Suprapubic skin (tissue), 4 donors: Measurements from ENCODE around the gene PRKN. TPM values are rescaled to one million over a fixed set of nuclear protein-coding genes. Genes with fewer than 3 reads are reported as not detected.

Source experiments
- DNase-seq, 2 donors: peaks; one replicate each; pipeline ENCODE4 v3.0.0-alpha.2; 2019; ENCODE audit warnings: low spot score in 2 of 2
- H3K27ac ChIP-seq: fragments of 200-600 bp; sonication (generic); one replicate; pipeline ENCODE4 v1.5.1; 2019
- H3K27me3 ChIP-seq: fragments of 200-600 bp; sonication (generic); one replicate; pipeline ENCODE4 v1.5.1; 2019
- H3K36me3 ChIP-seq: fragments of 200-600 bp; sonication (generic); one replicate; pipeline ENCODE4 v1.5.1; 2019
- H3K4me1 ChIP-seq: fragments of 200-600 bp; sonication (generic); one replicate; pipeline ENCODE4 v1.5.1; 2019
- H3K4me3 ChIP-seq: fragments of 200-600 bp; sonication (generic); one replicate; pipeline ENCODE4 v1.5.1; 2019; ENCODE audit warnings: mild to moderate bottlenecking
- H3K9me3 ChIP-seq: fragments of 200-600 bp; sonication (generic); one replicate; pipeline ENCODE4 v1.5.1; 2019
- EP300 ChIP-seq: sonication (generic); formaldehyde crosslinking; IDR thresholded peaks from one replicate; pipeline ENCODE4 v1.6.1; 2017; ENCODE audit warnings: antibody characterized with exemption
- POLR2A ChIP-seq, 2 donors: fragments of 450-650 bp; IDR thresholded peaks; one replicate each; pipeline ENCODE4 v1.6.1; 2017; ENCODE audit warnings: antibody characterized with exemption in 2 of 2, mild to moderate bottlenecking in 2 of 2, moderate library complexity in 2 of 2
- POLR2AphosphoS5 ChIP-seq, 3 donors: sonication (generic); formaldehyde crosslinking; IDR thresholded peaks; one replicate each; pipeline ENCODE4 v1.6.1; 2017; ENCODE audit warnings: antibody characterized with exemption in 3 of 3
- WGBS: methylation state at CpG from one replicate; pipeline ENCODE4 v1.1.5; 2018; 5-methylcytosine and 5-hydroxymethylcytosine counted together
- total RNA-seq, 4 donors: library from RNA; depleted of rRNA; stranded (reverse); fragments of >200 nt; gene quantifications; one replicate each; pipeline ENCODE4 v1.1.0, GENCODE V29; 2016
- TF ChIP-seq, protein P1 (sequence below), 2 donors: fragments of 200-600 bp in 1 of 2; fragments of 450-650 bp in 1 of 2; sonication (generic) in 1 of 2; IDR thresholded peaks; one replicate each; pipeline ENCODE4 v1.5.1; 2016 to 2019; ENCODE audit warnings: antibody characterized with exemption in 2 of 2, mild to moderate bottlenecking in 1 of 2, moderate library complexity in 1 of 2

PRKN gene
- total RNA-seq, 4 donors from 2014 or later = 7.2 to 22.8 (median 14.4) TPM

DNA sequence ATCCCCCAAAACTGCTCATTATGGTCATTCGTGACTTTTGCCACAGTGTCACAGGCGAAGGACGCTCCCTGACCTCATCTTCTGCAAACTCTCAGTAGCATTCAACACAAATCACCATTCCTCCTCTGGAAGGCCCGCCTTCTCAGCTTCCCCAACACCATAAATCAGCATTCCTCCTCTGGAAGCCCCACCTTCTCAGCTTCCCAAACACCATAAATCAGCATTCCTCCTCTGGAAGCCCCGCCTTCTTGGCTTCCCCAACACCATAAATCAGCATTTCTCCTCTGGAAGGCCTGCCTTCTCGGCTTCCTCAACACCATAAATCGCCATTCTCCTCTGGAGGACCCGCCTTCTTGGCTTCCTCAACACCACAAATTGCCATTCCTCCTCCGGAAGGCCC, 1165.7 kb downstream of the PRKN start:
- H3K27me3 ChIP-seq = no peaks in the 10 kb centered on the region
- H3K36me3 ChIP-seq = no peaks in the 10 kb centered on the region
- H3K9me3 ChIP-seq = peaks cover 4% of the 10 kb centered on the region
- H3K4me1 ChIP-seq = no peaks in the 10 kb centered on the region
- H3K4me3 ChIP-seq = no peak overlapping the region
- DNase-seq = no peak
- WGBS = 70% methylated on average over 9 of the region's 9 CpGs
- TF ChIP-seq POLR2AphosphoS5 (IDR thresholded peaks at IDR 0.05) (no peak), POLR2A (IDR thresholded peaks at IDR 0.05) (no peak), EP300 (no peak)
- TF ChIP-seq, protein P1, sequence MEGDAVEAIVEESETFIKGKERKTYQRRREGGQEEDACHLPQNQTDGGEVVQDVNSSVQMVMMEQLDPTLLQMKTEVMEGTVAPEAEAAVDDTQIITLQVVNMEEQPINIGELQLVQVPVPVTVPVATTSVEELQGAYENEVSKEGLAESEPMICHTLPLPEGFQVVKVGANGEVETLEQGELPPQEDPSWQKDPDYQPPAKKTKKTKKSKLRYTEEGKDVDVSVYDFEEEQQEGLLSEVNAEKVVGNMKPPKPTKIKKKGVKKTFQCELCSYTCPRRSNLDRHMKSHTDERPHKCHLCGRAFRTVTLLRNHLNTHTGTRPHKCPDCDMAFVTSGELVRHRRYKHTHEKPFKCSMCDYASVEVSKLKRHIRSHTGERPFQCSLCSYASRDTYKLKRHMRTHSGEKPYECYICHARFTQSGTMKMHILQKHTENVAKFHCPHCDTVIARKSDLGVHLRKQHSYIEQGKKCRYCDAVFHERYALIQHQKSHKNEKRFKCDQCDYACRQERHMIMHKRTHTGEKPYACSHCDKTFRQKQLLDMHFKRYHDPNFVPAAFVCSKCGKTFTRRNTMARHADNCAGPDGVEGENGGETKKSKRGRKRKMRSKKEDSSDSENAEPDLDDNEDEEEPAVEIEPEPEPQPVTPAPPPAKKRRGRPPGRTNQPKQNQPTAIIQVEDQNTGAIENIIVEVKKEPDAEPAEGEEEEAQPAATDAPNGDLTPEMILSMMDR (IDR thresholded peaks at IDR 0.05) = no peak
- no peak overlapping the region for H3K27ac ChIP-seq

DNA sequence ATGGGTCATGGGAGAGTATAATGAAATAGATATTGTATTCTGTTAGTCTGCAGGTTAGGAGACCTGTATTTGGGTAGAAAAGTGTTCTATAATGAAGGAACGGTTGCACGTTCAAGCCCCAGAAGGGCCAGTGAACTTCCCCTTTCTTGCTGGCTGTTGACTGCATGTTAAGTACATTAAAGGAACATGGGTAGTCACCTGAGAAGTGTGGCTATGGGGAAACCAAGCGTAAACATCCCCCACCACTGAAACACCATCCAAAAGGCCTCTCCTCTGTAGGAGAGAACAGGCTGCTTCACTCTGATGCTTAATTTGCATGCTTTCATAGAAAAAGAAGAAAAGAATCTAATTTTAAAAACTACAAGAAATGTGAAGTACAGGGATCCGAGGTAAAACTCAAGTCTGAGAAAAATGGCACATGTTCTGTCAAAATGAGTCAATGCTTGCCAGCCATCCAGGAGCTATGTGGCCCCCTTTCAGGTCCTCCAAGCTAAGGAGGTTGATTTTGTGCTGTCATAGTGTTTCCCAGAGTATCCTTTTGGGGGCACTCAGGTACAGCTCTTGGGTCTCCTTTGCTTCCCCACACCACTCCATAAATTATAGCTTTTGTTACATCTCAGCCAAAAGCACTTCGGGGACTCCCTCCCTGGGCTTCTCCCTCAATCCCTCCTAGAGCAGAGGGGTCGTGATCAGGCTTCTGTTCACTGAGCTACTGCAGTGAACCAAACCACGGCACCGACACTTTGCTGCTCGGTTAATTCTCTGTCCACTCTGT, 1170.0 kb downstream of the PRKN start:
- Histone ChIP-seq H3K27me3 (no peaks in the 10 kb centered on the region), H3K4me3 (no peak overlapping the region), H3K36me3 (no peaks in the 10 kb centered on the region), H3K4me1 (no peaks in the 10 kb centered on the region), H3K27ac (no peak overlapping the region), H3K9me3 (peaks cover 14% of the 10 kb centered on the region)
- TF ChIP-seq POLR2A (IDR thresholded peaks at IDR 0.05) = no peak
- TF ChIP-seq, protein P1 (IDR thresholded peaks at IDR 0.05) = no peak
- TF ChIP-seq POLR2AphosphoS5 (IDR thresholded peaks at IDR 0.05) = no peak
- TF ChIP-seq EP300 = no peak
- WGBS = 61% methylated on average over 9 of the region's 9 CpGs
- no peak for DNase-seq

DNA sequence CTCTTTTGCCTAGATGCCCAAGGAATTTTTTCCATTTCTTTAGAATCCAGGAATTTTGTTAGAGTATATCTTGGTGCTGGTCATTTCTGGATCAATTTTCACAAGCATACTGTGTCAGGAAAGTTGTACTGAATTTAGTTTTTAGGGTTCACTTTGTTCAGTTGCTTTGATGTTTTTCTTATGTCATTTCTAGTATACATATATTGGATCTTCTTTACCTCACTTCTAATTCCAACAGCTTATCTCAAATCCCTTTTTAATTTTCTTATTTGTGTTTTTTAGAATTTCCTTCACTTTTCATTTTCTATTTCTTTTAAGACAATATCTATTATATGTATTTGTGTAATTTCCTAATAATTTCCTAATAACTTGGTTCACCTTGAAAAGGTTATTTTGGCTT, 1172.7 kb downstream of the PRKN start:
- TF ChIP-seq, protein P1 (IDR thresholded peaks at IDR 0.05) = no peak
- TF ChIP-seq EP300 (no peak), POLR2AphosphoS5 (IDR thresholded peaks at IDR 0.05) (no peak), POLR2A (IDR thresholded peaks at IDR 0.05) (no peak)
- no peaks in the 10 kb centered on the region for H3K36me3 ChIP-seq

DNA sequence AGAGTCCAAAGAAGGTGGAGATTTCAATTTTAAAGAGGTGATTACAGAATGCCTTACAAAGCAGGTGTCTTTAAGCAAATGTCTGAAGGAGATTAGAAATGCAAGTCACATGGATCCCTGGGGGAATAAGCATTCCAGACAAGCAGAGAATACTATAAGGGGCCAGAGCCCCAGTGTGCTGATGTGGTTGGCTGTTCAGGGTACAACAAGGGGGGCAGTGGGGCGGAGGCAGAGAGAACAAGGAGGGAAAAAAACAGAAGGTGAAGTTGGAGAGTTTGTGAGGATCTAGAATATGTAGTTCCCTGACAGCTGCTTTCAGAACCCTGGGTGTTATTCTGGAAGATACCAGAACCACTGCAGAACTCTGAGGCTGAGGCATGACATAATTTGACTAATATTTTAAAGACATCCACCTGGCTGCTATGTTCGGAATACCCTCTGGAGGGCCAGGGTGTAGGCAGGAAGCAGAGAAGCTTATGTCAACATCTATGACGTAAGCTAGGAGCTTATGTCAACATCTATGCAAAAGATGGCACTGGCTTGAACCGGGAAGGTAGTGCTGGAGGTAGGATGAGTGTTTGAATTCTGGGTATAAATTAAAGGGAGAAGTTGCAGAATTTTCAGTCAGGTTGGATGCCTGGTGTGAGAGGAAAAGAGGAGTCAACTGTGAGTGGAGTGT, 1177.5 kb downstream of the PRKN start:
- H3K4me1 ChIP-seq = no peaks in the 10 kb centered on the region
- H3K36me3 ChIP-seq = no peaks in the 10 kb centered on the region
- no peak for DNase-seq
- WGBS = 71% methylated on average over 4 of the region's 4 CpGs
- H3K27me3 ChIP-seq = no peaks in the 10 kb centered on the region
- TF ChIP-seq POLR2AphosphoS5 (IDR thresholded peaks at IDR 0.05) (no peak), EP300 (no peak), POLR2A (IDR thresholded peaks at IDR 0.05) (no peak)
- TF ChIP-seq, protein P1 (IDR thresholded peaks at IDR 0.05) = no peak
- H3K27ac ChIP-seq = no peak overlapping the region
- H3K4me3 ChIP-seq = no peak overlapping the region
- H3K9me3 ChIP-seq = peaks cover 4% of the 10 kb centered on the region

More for the DNA sequence above, 1172.7 kb downstream of the PRKN start:
- H3K27me3 ChIP-seq = no peaks in the 10 kb centered on the region
- H3K4me3 ChIP-seq = no peak overlapping the region
- H3K9me3 ChIP-seq = peaks cover 17% of the 10 kb centered on the region
- H3K4me1 ChIP-seq = no peaks in the 10 kb centered on the region
- DNase-seq = no peak
- no peak overlapping the region for H3K27ac ChIP-seq

DNA sequence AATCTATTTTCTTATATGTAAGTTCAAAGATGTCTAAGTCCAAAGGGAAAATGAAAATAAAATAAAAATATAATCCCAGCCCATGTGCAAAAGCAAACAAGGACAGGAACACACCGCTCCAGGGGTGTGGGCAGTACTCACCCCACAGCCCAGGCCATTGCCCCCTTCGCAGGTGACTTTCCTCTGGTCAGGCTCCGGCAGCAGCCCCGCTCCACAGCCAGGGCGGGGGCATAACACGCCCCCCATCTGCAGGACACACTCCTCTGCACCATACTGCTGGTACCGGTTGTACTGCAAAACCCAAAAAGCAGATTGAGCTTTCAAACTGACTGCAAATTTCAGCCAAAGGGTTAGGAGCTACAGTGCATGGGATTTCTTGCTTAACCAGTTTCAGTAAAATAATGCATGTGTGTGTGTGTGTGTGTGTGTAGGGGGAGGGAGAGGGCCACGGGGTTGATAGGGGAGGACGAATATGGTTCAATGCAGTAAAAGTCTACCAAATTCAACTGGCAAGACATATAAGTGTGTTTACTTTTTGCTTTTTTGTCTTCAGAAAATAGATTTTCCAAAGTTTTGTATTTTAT, 1178.8 kb downstream of the PRKN start:
- WGBS = 79% methylated on average over 9 of the region's 9 CpGs
- Histone ChIP-seq H3K9me3 (peaks cover 2% of the 10 kb centered on the region), H3K27me3 (no peaks in the 10 kb centered on the region), H3K4me1 (no peaks in the 10 kb centered on the region), H3K4me3 (no peak overlapping the region), H3K27ac (no peak overlapping the region), H3K36me3 (no peaks in the 10 kb centered on the region)
- DNase-seq = no peak
- TF ChIP-seq POLR2AphosphoS5 (IDR thresholded peaks at IDR 0.05) (no peak), POLR2A (IDR thresholded peaks at IDR 0.05) (no peak), EP300 (no peak)
- TF ChIP-seq, protein P1 (IDR thresholded peaks at IDR 0.05) = no peak
